Right lobe of liver (tissue), 4 donors: ENCODE measurements around the gene TMC1.

Experiments
- CTCF ChIP-seq, 4 donors: fragments of 200-600 bp in 3 of 4; fragments of 450-650 bp in 1 of 4; IDR thresholded peaks; one replicate each; pipeline versions ENCODE4 v1.5.1 to v1.8.0; 2016 to 2022; ENCODE audit warnings: antibody characterized with exemption in 4 of 4, mild to moderate bottlenecking in 2 of 4
- POLR2A ChIP-seq: fragments of 450-650 bp; IDR thresholded peaks from one replicate; pipeline ENCODE4 v1.6.1; 2017; ENCODE audit warnings: antibody characterized with exemption, mild to moderate bottlenecking
- donor health status: DM: no; HTN: no; CAD: no.
- donor health status: DM: no; HTN: no; CAD: no.
- donor health status: DM: no; HTN: yes; CAD: no.

GRCh38 chr9:72635197-72635596 is 113.8 kb downstream of the TMC1 start:
- TF ChIP-seq POLR2A = no peak
- TF ChIP-seq CTCF (IDR thresholded peaks at IDR 0.05) = no peak
